ENCODE results near the gene LNX1. TPM values are rescaled to one million over a fixed set of nuclear protein-coding genes. Genes with fewer than 3 reads are reported as not detected.

Gene LNX1
- total RNA-seq, 5 donors from 2014 or later (not counting 1 experiment from before 2014, with no cell fraction given): 0.45 TPM; not detected in 4

Other genes with a start within 250 kb of the LNX1 start
- 10 to 100 TPM; 19.0 to 28.9 (median 21.8) TPM for gene SCFD2, start 225.4 kb downstream of the LNX1 start, total RNA-seq
- 10 to 100 TPM; 63.6 to 72.3 (median 69.7) TPM for gene FIP1L1, start 213.8 kb downstream of the LNX1 start, total RNA-seq